GM21786 (cell line): ENCODE data around the gene GOLGA6L10.
"Not testable (repeated sequence)": the region's sequence is repeated elsewhere in the genome, so short reads cannot be mapped to it uniquely, and the experiment has no call there.

ENCODE experiments used
- ATAC-seq: cut with Tn5 transposase; IDR thresholded peaks from one replicate; pipeline ENCODE4 v1.9.1; 2021; ENCODE audit not compliant: unreplicated experiment

GOLGA6L10 gene

DNA sequence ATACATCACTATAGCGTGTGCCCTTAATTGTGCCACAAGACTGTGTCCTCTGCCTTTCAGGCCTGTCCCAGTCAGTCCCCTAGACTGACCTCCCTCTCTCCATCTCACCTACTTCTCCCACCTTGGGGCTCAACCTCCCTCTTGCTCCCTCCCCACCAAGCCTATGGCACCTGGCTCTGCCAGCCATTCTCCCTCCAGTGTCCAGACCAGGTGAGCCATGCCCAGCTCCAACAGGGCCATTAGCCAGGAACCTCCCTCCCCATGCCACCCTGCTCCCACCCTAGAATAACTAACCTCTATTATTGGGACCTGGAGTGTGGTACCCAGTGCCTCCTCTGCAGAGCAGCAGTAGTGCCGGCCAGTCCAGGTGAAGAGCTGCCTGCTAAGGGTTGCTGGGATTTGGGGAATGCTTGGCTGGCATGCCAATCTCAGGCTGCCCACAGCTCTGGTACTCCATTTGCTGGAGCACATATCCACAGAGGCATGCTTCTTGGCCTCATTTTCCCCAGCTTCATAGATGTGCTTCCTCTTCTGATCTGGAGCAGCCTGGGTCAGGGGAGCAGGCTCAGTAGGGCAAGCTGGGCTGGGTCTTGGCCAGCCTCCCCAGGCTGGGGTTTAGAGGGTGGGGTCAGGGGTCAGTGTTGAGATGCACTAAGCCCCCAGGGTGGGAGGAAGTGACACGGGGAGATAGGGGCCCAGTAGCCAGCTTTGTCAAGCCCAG is 47.8 kb downstream of the GOLGA6L10 start:
- ATAC-seq: no peak

- ATAC-seq: no peak
Observed at GRCh38 chr15:82300883-82301282, 48.4 kb downstream of the GOLGA6L10 start.

DNA sequence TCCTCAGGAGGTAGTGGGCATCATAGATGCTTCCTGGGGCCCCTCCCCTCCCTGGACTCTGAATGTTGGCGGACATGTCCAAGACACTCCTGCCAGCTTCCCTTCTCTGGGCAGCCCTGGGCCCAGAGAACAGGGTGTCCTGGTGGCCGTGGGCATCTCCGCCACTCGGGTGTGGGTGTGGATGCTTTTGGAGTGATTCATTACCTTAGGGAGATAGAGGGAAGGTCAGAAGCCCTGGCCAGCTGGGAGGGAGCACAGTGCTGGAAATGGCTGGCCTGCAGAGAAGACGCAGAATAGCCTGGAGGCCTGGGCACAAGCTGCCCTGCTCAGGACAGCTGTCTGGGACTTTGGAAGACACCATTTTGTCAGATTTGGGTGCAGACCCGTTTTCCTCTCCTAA is 48.9 kb downstream of the GOLGA6L10 start:
- not testable (repeated sequence) for ATAC-seq

- ATAC-seq: not testable (repeated sequence)
Observed at GRCh38 chr15:82299511-82299914, 49.8 kb downstream of the GOLGA6L10 start.

- no peak for ATAC-seq
Observed at GRCh38 chr15:82298520-82298919, 50.8 kb downstream of the GOLGA6L10 start.

GRCh38 chr15:82298032-82298431 is 51.2 kb downstream of the GOLGA6L10 start:
- ATAC-seq: no peak

DNA sequence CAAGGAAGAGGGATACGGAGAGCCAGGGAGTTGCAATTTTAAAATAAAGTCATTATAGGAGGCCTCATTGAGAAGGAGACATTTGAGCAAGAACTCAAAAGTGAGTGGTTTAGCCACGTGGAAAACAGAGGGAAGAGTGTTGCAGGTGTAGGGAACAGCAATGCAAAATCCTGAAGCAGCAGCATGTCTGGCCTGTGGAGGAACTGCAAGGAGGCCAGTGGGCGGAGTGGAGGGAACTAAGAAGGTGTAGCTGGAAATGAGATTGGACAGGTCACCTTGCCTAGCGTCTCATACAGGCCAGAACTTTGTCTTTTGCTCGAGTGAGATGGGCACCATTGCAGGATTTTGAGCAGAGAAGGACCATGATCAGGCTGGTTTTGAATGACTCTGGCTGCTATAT is 51.7 kb downstream of the GOLGA6L10 start:
- ATAC-seq: no peak

- no peak for ATAC-seq
Observed at GRCh38 chr15:82294061-82294690, 55.1 kb downstream of the GOLGA6L10 start.

DNA sequence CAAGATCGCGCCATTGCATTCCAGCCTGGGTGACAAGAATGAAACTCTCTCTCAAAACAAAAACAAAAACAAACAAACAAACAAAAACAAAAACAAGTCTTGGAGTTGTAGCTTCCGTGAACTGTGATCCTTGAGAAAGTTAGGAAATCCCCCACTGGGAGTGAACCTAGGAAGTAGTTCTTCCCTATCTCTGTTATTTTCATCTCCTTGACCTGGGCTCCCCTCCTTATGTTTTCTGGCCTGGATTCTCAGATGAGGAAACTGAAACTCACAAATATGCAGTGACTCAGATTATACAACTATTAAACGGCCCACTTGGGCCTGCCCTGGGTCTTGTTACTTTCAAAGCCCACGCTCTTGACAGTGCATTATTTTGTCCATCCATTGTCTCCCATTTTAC is 57.0 kb downstream of the GOLGA6L10 start:
- no peak for ATAC-seq
